ENCODE data around the gene HDAC11. TPM values are rescaled to one million over a fixed set of nuclear protein-coding genes. Genes with fewer than 3 reads are reported as not detected.
"Not testable (repeated sequence)": the region's sequence is repeated elsewhere in the genome, so short reads cannot be mapped to it uniquely, and the experiment has no call there.

The HDAC11 gene
- total RNA-seq, 1 donor from 2014 or later = 37.5 TPM

DNA sequence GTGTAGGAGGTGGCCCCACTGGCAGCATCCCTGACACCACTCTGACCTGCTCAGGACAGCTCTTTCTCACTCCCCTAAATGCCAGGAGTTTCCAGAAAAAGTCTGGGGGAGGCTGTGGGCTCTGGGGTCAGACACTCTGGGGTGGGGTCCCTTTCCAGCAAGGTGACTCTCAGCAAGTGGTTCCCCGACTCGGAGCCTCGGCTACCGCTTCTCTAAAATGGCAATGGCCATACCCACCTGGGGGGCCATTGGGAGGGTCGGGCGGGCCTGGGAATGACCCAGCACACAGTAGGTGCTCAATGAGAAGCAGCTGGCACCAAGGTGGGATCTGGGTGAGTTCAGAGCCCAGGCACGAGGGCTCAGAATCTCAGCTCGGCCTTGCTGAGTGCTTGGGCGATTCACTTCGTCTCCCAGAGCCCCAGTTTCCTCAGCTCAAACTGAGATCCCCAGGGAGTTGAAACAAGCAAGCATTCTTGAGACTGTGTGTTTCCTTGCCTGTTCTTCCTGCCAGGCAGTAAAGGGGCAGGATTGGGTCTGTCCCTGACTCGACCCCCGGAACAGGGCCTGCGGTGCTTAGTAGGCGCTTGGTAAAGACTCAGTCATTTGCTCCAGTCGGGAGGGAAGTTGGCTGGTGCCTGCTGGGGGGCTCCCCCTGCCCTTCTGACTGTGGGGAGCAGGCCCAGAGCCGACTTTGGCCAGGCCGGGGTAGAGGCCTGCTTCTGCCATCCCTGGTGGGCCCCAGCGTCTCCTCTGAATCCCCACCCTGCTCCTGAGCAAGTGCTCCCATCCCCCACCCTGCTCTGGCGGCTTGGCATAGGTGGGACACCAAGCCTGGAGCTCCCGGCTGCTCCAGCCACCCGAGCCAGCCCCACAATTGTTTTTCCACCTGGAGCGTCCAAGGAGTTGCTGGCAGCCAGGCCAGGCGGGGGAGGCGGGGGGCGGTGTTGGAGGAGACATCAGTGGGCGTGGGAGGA is 36.0 kb downstream of the HDAC11 start:
- DNase-seq (ENCODE audit: missing footprints) = no peak
- intact Hi-C loops (cut with DNase I) = loop anchor here (5.0 kb wide), 1 partner anchor 51 kb away; no protein-coding TSS in a partner anchor
- ATAC-seq = peak; percentile 16

DNA sequence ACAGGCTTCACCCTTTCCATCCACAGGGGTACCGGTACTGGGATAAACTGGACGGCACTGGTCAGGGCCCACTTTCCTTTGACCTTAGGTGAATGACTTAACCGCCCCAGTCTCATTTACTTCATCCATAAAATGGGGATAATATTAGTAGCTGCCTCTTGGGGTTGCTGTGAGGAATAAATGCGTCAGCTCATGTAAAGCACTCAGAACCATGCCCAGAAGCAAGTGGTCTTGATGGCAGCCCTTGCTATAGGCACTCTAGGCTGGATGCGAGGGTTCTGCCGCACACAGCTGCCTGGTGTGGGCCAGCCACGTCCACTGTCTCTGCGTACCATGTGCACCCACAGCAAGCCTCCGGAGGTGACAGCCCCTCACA is 36.6 kb downstream of the HDAC11 start:
- intact Hi-C loops (cut with DNase I) = loop anchor here (5.0 kb wide), 1 partner anchor 51 kb away; no protein-coding TSS in a partner anchor
- no peak for ATAC-seq
- DNase-seq (ENCODE audit: missing footprints) = no peak

DNA sequence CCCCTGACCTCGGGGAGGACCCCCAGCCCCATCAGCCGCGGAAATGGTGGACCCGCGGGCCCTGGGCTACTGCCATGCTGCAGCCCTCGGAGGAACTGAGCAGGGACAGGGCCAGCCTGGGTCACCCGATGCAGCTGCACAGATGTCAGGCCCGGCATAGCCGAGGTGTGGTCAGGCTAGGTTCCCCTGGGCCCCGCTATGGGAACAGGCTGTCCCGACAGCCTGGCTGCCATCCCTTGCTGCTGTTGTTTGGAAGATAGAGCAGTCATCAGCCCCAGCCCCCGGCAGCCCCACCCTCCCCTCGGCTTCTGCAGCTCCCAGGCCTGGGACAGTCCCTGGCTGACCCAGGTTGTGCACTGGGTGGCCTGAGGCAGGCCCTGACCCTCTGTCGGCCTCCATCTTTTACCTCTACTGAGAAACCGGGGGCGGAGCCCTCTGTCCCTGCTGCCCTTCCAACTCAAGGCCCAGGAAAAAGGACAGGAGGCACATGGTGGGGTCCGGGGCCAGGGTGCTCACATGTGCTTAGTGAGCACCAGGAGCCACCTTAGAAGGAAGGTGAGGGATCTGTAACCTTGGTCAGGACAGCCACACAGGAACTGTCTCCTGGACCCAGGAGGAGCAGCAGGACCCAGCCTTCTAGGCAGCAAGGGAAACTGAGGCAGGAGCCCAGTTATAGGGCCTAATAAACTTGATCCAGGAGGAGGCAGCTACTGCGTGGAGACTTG is 37.3 kb downstream of the HDAC11 start:
- ATAC-seq (peak; percentile 88), DNase-seq (ENCODE audit: missing footprints) (peak; percentile 93)
- intact Hi-C loops (cut with DNase I) = loop anchor here (5.0 kb wide), 1 partner anchor 50 kb away; no protein-coding TSS in a partner anchor

DNA sequence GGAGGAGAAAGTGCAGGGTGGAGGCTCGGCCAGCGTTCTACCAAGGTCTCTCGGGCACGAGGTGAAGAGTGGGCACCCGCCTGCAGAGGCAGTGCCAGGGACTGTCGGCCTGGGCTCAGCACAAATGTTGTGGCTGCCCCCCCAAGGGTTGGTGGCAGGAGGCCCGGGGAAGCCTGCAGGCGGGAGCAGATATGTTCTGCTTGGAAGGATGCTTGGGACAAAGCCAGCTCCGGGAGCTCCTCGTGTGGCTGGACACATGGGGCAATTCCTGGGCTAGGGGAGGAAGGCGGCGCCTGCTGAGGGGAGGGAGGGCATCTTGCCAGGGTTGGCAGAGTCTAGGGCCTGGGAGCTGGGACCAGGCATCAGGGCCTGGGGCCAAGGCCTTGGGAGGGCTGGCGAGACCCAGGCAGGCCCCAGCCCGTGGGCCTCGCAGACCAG is 38.4 kb downstream of the HDAC11 start:
- peak; percentile 66 for ATAC-seq
- peak; percentile 92 for DNase-seq (ENCODE audit: missing footprints)
- intact Hi-C loops (cut with DNase I) = loop anchor here (5.0 kb wide), 1 partner anchor 49 kb away; no protein-coding TSS in a partner anchor

DNA sequence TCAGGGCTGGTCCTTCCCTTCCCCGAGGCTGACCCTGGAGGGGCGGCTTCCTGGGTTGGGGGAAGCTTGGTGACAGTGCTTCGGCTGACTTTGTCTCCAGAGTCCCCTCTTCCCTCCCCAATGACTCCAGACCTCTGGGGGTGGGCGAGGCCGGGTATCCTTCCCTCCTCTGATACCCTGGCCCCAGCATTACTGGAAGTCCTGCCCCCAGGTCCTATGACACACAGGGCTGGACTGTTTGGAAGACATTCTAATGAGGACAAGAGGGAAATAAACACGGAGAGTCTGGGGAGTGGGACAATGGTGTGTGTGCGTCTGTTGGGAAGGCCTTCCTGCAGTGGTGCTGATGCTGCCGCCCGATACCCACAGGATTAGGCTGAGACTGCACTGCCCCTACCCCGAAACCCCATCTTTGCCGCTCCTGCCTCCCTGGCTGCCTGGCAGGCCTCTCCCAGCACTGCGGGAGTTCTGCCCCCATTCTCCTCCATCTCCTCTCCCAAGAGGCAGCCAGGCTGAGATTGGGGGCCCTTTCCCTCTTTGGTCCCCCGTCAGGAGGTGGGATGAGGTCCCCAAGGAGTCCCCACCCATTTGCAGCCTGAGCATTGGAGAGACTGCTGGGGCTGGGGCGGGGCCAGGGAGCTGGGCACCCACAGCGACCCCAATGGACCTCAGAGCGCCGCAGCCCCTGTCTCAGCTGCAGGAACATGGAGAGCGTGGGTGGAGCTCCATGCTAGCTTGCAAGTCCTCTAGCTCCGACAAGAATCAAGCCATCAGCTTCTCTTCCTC is 39.1 kb downstream of the HDAC11 start:
- intact Hi-C loops (cut with DNase I) = loop anchor here (5.0 kb wide), 1 partner anchor 48 kb away; no protein-coding TSS in a partner anchor
- no peak for DNase-seq (ENCODE audit: missing footprints)
- no peak for ATAC-seq

GRCh38 chr3:13520326-13520880 is 40.3 kb downstream of the HDAC11 start:
- ATAC-seq = no peak
- intact Hi-C loops (cut with DNase I) = no loop called here
- no peak for DNase-seq (ENCODE audit: missing footprints)

DNA sequence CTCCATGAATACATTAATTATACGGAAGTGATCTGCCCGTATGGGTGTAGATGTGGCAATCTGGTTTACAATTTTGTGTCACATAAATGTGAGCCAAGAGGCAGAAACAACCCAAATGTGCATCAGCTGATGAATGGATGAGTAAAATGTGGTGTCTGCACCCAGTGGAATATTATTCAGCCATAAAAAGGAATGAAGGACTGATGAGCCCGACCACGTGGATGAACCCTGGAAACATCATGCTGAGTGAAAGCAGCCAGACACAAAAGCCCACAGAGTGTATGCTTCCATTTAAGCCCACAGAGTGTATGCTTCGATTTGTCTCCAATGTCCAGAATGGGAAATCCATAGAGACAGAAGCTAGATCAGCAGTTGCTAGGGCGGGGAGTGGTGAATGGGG is 41.2 kb downstream of the HDAC11 start:
- intact Hi-C loops (cut with DNase I) = no loop called here
- no peak for DNase-seq (ENCODE audit: missing footprints)
- ATAC-seq = no peak

- DNase-seq (ENCODE audit: missing footprints); ATAC-seq; intact Hi-C loops (cut with DNase I): not testable (repeated sequence)
Observed at GRCh38 chr3:13521749-13522148, 41.6 kb downstream of the HDAC11 start.

DNA sequence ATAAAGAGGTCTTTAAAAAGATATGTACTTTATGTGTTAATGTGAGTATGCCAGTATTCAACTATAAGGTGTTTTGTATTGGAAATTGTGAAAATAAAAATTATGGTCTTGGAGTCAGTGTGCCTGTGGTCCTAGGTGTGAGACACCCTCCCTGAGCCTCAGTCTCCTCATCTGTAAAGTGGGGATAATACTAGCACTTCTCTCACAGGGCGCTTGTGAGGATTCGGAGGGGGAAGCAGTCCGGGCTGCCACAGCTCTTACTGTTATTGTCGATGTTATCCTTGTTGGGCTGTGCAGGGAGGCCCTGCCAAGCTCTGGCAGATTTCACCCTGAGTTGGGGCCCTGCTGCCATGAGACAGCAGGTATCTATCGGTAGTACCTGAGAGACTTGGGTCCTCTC is 42.1 kb downstream of the HDAC11 start:
- ATAC-seq (no peak), DNase-seq (ENCODE audit: missing footprints) (no peak)
- intact Hi-C loops (cut with DNase I) = no loop called here

DNA sequence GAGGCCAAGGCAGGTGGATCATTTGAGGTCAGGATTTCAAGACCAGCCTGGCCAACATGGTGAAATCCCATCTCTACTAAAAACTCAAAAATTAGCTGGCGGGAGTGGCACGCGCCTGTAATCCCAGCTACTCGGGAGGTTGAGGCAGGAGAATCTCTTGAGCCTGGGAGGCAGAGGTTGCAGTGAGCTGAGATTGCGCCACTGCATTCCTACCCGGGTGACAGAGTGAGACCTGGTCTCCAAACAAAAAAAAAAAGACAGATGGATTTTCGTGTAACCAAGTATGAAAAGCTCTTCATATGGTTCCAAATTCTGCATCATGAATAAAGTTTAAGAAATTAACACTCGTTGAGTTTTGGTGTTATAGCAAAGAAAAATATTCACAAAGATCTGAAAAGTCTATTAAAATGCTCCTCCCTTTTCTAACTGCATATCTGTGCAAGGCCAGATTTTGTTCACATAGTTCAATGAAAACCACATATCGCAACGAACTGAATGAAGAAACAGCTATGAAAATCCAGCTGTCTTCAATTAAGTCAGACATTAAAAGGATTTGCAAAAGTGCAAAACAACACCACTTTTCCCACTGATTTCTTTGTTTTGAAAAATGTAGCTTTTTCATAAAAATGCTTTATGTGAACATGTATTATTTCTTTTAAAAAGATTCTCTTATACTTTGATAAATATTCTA is 45.0 kb downstream of the HDAC11 start:
- no peak for ATAC-seq
- no peak for DNase-seq (ENCODE audit: missing footprints)

GRCh38 chr3:13525827-13526625 is 45.9 kb downstream of the HDAC11 start:
- intact Hi-C loops (cut with DNase I) = no loop called here
- no peak for ATAC-seq
- no peak for DNase-seq (ENCODE audit: missing footprints)

More for the DNA sequence above, 45.0 kb downstream of the HDAC11 start:
- intact Hi-C loops (cut with DNase I) = no loop called here

GRCh38 chr3:13526626-13526949 is 46.5 kb downstream of the HDAC11 start:
- ATAC-seq (no peak), DNase-seq (ENCODE audit: missing footprints) (no peak)
- intact Hi-C loops (cut with DNase I) = no loop called here

DNA sequence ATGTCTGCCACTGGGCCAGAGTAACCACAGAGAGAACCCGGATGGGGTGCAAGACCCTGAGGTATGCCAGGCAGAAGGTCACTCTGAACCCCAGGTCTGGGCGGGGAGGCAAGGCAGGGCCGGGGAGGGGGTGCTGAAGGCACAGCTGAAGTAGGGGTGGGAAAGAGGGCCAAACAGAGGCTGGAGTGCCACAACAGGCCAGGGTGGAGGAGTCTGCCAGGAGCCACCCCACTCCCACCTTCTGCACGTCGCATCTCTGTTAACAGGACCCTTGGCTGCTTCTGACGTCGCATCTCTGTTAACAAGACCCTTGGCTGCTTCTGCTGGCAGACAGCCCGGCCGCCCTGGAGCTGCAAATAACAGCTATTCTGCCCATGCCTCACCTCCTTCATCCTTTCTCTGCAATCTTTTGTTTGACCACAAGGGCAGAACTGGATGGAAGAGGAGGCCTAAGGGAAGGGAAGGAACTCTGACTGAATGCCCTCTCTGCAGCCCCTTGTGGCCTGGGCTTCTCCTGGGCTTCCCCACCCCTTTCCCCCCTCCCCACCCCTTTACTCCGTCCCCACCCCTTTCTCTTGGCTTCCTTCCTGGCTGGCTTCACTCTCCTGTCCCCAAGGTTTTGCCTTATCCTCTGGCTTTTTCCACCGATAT is 48.2 kb downstream of the HDAC11 start:
- peak; percentile 76 for ATAC-seq
- intact Hi-C loops (cut with DNase I) = no loop called here
- DNase-seq (ENCODE audit: missing footprints) = peak; percentile 77

- ATAC-seq (no peak), DNase-seq (ENCODE audit: missing footprints) (no peak)
- intact Hi-C loops (cut with DNase I) = no loop called here
Observed at GRCh38 chr3:13529196-13530112, 49.3 kb downstream of the HDAC11 start.

DNA sequence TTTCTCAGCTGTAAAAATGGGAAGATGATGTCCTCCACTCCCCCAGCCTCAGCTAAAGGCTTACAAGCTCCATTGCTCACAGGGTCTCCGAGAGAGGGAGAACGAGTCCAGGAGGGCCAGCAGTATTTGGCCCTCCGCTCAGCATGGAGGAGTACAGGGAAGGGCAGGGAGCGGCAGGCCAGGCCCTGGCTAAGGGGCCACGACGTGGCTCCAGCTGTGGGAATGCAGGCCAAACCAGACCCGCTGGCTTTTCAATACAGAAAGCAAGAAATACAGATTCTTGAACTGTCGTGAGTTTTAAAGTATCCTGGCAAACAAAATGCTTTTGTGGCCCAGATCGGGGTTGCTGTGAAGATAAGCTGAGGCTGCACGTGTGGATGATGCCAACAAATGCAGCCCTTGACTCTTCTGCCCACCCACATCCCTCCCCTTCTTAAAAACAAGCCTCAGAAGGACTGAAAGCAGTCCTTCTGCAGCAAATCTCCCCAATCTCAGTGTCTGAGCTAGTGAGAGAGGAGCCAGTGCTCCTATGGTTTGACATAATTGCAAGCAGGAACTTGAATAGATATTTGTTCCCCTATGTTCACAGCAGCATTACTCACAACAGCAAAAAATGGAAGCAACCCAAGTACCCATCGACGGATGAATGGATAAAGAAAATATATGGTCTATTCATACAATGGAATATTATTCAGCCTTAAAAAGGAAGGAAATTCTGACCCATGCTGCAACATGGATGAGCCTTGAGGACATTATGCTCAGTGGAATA is 50.3 kb downstream of the HDAC11 start:
- ATAC-seq = peak; percentile 47
- DNase-seq (ENCODE audit: missing footprints) = no peak
- intact Hi-C loops (cut with DNase I) = no loop called here
